Measurements from ENCODE around the gene LRRC45. TPM values are rescaled to one million over a fixed set of nuclear protein-coding genes. Genes with fewer than 3 reads are reported as not detected.

Gene LRRC45
- total and polyA plus RNA-seq, 2 experiments from 2014 or later: 16.1 to 40.7 TPM

DNA sequence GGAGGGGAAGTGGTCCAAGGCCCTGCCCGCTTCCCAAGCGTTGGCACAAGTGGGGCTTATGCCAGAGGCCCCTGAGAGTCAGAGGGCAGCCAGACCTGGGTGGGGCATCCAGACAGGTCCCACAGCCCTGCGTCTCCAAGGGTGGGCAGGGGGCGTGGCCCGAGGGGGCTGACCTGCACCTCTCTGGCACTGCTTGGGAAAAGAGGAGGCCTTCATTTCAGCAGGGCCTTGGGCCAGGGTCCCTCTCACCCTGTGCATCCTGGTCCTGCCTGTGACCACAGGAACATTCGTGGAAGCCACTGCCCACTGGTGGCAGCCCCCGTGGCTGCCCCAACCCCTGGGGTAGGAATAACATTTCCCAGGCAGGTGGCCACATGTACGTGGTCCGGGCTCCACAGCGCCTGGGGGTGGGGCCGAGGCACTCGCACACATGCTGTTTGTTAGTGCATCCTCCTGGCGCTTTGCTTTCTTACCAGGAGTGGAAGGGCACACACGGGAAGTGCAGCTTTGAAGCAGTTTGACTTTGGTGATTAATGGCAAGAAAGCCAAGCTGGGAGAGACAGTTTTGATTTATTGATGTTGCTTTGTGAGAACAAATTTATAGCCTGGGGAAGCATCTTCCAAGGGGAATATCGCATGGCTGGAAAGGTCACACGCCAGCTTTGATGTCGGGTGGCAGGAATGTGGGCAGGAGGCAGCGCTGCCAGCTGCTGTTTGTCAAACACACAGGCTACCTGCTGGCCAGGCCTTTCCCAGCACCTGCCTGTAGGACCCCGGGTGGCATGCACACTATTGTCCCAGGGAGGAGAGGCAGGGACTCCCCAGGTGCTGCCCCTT, 4.7 kb upstream of the LRRC45 start:
- no peak overlapping the region for H3K4me3 ChIP-seq
- peaks cover 5% of the 10 kb centered on the region; the same call in 1 of the 2 replicates for H3K4me1 ChIP-seq (ENCODE audit: insufficient read depth)
- H3K27me3 Mint-ChIP-seq (ENCODE audit: insufficient read depth, low read depth, poor library complexity): peaks cover 17% of the 10 kb centered on the region
- H3K9me3 Mint-ChIP-seq: no peaks in the 10 kb centered on the region
- H3K36me3 Mint-ChIP-seq (ENCODE audit: low read depth): peaks cover 6% of the 10 kb centered on the region; the same call in 1 of the 3 replicates
- no peak overlapping the region for H3K4me2 ChIP-seq
- no peaks in the 10 kb centered on the region for H3K9me2 ChIP-seq (ENCODE audit: insufficient read depth)
- DNase-seq (ENCODE audit: low spot score) (no peak), ATAC-seq (no peak)
- H3K27ac ChIP-seq (ENCODE audit: low read depth): 0 out of 2 replicates have a peak overlapping the region, but pooled peaks have one; percentile 80
- no peaks in the 10 kb centered on the region for H3K36me3 ChIP-seq (ENCODE audit: insufficient read depth)
- peaks cover 3% of the 10 kb centered on the region for H4K20me1 ChIP-seq (replicated peaks; ENCODE audit: insufficient read depth)
- H3K4me1 Mint-ChIP-seq: peaks cover 5% of the 10 kb centered on the region; the same call in 2 of the 3 replicates
- H3F3A ChIP-seq (replicated peaks; ENCODE audit: low read depth): peaks cover 8% of the 10 kb centered on the region; the same call in 1 of the 2 replicates
- H3K4me3 Mint-ChIP-seq: no peak overlapping the region; the same call in 2 of the 3 replicates
- peaks cover 15% of the 10 kb centered on the region for H3K79me2 ChIP-seq (replicated peaks; ENCODE audit: insufficient read depth)
- no peak for TF ChIP-seq CREB1 (CRISPR knock-in tag; IDR thresholded peaks at IDR 0.05; ENCODE audit: low read depth)
- no peak for TF ChIP-seq EZH2 (IDR thresholded peaks at IDR 0.05; ENCODE audit: low read depth, unreplicated experiment)
- TF ChIP-seq ETS1 (IDR thresholded peaks at IDR 0.05): no peak
- TF ChIP-seq, protein P1, sequence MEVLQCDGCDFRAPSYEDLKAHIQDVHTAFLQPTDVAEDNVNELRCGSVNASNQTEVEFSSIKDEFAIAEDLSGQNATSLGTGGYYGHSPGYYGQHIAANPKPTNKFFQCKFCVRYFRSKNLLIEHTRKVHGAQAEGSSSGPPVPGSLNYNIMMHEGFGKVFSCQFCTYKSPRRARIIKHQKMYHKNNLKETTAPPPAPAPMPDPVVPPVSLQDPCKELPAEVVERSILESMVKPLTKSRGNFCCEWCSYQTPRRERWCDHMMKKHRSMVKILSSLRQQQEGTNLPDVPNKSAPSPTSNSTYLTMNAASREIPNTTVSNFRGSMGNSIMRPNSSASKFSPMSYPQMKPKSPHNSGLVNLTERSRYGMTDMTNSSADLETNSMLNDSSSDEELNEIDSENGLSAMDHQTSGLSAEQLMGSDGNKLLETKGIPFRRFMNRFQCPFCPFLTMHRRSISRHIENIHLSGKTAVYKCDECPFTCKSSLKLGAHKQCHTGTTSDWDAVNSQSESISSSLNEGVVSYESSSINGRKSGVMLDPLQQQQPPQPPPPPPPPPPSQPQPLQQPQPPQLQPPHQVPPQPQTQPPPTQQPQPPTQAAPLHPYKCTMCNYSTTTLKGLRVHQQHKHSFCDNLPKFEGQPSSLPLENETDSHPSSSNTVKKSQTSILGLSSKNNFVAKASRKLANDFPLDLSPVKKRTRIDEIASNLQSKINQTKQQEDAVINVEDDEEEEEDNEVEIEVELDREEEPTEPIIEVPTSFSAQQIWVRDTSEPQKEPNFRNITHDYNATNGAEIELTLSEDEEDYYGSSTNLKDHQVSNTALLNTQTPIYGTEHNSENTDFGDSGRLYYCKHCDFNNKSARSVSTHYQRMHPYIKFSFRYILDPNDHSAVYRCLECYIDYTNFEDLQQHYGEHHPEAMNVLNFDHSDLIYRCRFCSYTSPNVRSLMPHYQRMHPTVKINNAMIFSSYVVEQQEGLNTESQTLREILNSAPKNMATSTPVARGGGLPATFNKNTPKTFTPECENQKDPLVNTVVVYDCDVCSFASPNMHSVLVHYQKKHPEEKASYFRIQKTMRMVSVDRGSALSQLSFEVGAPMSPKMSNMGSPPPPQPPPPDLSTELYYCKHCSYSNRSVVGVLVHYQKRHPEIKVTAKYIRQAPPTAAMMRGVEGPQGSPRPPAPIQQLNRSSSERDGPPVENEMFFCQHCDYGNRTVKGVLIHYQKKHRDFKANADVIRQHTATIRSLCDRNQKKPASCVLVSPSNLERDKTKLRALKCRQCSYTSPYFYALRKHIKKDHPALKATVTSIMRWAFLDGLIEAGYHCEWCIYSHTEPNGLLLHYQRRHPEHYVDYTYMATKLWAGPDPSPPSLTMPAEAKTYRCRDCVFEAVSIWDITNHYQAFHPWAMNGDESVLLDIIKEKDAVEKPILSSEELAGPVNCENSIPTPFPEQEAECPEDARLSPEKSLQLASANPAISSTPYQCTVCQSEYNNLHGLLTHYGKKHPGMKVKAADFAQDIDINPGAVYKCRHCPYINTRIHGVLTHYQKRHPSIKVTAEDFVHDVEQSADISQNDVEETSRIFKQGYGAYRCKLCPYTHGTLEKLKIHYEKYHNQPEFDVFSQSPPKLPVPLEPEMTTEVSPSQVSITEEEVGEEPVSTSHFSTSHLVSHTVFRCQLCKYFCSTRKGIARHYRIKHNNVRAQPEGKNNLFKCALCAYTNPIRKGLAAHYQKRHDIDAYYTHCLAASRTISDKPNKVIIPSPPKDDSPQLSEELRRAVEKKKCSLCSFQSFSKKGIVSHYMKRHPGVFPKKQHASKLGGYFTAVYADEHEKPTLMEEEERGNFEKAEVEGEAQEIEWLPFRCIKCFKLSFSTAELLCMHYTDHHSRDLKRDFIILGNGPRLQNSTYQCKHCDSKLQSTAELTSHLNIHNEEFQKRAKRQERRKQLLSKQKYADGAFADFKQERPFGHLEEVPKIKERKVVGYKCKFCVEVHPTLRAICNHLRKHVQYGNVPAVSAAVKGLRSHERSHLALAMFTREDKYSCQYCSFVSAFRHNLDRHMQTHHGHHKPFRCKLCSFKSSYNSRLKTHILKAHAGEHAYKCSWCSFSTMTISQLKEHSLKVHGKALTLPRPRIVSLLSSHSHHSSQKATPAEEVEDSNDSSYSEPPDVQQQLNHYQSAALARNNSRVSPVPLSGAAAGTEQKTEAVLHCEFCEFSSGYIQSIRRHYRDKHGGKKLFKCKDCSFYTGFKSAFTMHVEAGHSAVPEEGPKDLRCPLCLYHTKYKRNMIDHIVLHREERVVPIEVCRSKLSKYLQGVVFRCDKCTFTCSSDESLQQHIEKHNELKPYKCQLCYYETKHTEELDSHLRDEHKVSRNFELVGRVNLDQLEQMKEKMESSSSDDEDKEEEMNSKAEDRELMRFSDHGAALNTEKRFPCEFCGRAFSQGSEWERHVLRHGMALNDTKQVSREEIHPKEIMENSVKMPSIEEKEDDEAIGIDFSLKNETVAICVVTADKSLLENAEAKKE (CRISPR knock-in tag; IDR thresholded peaks at IDR 0.05): no peak
- no peak for TF ChIP-seq JUNB (IDR thresholded peaks at IDR 0.05; ENCODE audit: unreplicated experiment)
- no peak for TF ChIP-seq REST (IDR thresholded peaks at IDR 0.05; ENCODE audit: unreplicated experiment)
- no peak for TF ChIP-seq ZNF114 (CRISPR knock-in tag; IDR thresholded peaks at IDR 0.05)
- no peak for TF ChIP-seq STAT1 (IDR thresholded peaks at IDR 0.05; ENCODE audit: unreplicated experiment)
- no peak for TF ChIP-seq NANOG (IDR thresholded peaks at IDR 0.05; ENCODE audit: borderline replicate concordance)
- no peak for TF ChIP-seq ZNF331 (CRISPR knock-in tag; IDR thresholded peaks at IDR 0.05; ENCODE audit: low read depth)
- TF ChIP-seq, protein P2, sequence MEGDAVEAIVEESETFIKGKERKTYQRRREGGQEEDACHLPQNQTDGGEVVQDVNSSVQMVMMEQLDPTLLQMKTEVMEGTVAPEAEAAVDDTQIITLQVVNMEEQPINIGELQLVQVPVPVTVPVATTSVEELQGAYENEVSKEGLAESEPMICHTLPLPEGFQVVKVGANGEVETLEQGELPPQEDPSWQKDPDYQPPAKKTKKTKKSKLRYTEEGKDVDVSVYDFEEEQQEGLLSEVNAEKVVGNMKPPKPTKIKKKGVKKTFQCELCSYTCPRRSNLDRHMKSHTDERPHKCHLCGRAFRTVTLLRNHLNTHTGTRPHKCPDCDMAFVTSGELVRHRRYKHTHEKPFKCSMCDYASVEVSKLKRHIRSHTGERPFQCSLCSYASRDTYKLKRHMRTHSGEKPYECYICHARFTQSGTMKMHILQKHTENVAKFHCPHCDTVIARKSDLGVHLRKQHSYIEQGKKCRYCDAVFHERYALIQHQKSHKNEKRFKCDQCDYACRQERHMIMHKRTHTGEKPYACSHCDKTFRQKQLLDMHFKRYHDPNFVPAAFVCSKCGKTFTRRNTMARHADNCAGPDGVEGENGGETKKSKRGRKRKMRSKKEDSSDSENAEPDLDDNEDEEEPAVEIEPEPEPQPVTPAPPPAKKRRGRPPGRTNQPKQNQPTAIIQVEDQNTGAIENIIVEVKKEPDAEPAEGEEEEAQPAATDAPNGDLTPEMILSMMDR (conservative IDR thresholded peaks at IDR 0.05; ENCODE audit: low read depth in 2 of 2): no peak
- TF ChIP-seq EZH2phosphoT487 (IDR thresholded peaks at IDR 0.05; ENCODE audit: unreplicated experiment): no peak
- no peak for TF ChIP-seq POLR2AphosphoS5 (IDR thresholded peaks at IDR 0.05; ENCODE audit: low read depth)
- no peaks in the 10 kb centered on the region for H3K27me3 ChIP-seq (ENCODE audit: insufficient read depth)
- no peak overlapping the region for H3K27ac Mint-ChIP-seq
- H2AFZ ChIP-seq: no peak overlapping the region
